SK-N-MC (cell line): ENCODE results near the gene FNDC5.

Source experiments
- EZH2 ChIP-seq: fragments of 200-600 bp; sonication (generic); IDR thresholded peaks from one replicate; pipeline ENCODE4 v1.6.1; 2017; ENCODE audit warnings: antibody characterized with exemption
- POLR2AphosphoS5 ChIP-seq: IDR thresholded peaks from 2 replicates; pipeline ENCODE4 v1.6.1; 2012; ENCODE audit warnings: mild to moderate bottlenecking, low read depth, low read length, borderline replicate concordance

- no peak for TF ChIP-seq EZH2
- TF ChIP-seq POLR2AphosphoS5 = no peak
Measured at GRCh38 chr1:32892368-32893197, 21.9 kb upstream of the FNDC5 start.
